H1 (cell line): ENCODE measurements around the gene GGT7.

Source experiments
- EGR1 ChIP-seq: IDR thresholded peaks from 2 replicates; pipeline ENCODE4 v1.6.1; 2011; ENCODE audit warnings: low read depth, low read length, borderline replicate concordance
- EP300 ChIP-seq, 2 experiments: IDR thresholded peaks; 1 replicate in 1 of 2; 2 replicates in 1 of 2; pipeline ENCODE4 v1.6.1; 2011 to 2012; ENCODE audit warnings: low read depth in 2 of 2, low read length in 2 of 2, mild to moderate bottlenecking in 2 of 2, borderline replicate concordance in 1 of 2, inconsistent platforms in 1 of 2, moderate library complexity in 1 of 2
- KDM5A ChIP-seq: fragments of 200-600 bp; IDR thresholded peaks from 2 replicates; pipeline ENCODE4 v1.7.1; 2012; ENCODE audit warnings: mild to moderate bottlenecking, low read length, inconsistent platforms, mixed read lengths
- NANOG ChIP-seq: IDR thresholded peaks from 2 replicates; pipeline ENCODE4 v1.6.1; 2011; ENCODE audit warnings: low read length, low read depth, mild to moderate bottlenecking, inconsistent platforms; ENCODE audit not compliant: insufficient read depth, poor library complexity, severe bottlenecking
- NRF1 ChIP-seq: IDR thresholded peaks from 2 replicates; pipeline ENCODE4 v1.6.1; 2011; ENCODE audit warnings: mild to moderate bottlenecking, low read depth, low read length, improper control_type of control experiment
- PHF8 ChIP-seq: fragments of 200-600 bp; sonication (generic); conservative IDR thresholded peaks from 2 replicates; pipeline ENCODE4 v1.7.1; 2012; ENCODE audit warnings: low read depth, mild to moderate bottlenecking, inconsistent platforms, low read length, moderate library complexity
- SP1 ChIP-seq: IDR thresholded peaks from 2 replicates; pipeline ENCODE4 v1.6.1; 2011; ENCODE audit warnings: low read depth, low read length
- YY1 ChIP-seq: IDR thresholded peaks from 2 replicates; pipeline ENCODE4 v1.6.1; 2011; ENCODE audit warnings: low read depth, mild to moderate bottlenecking, low read length
- TF ChIP-seq, protein P1 (sequence below), 3 experiments: IDR thresholded peaks; 1 replicate in 2 of 3; 2 replicates in 1 of 3; pipeline versions ENCODE4 v1.5.1 to v1.6.1; 2011; ENCODE audit warnings: low read length in 3 of 3, mild to moderate bottlenecking in 3 of 3, inconsistent platforms in 2 of 3, low read depth in 1 of 3, moderate library complexity in 1 of 3; ENCODE audit not compliant: insufficient read depth in 1 of 3; ENCODE audit errors: control extremely low read depth in 1 of 3
- TF ChIP-seq, protein P2 (sequence below): IDR thresholded peaks from 2 replicates; pipeline ENCODE4 v1.6.1; 2012; ENCODE audit warnings: inconsistent platforms

DNA sequence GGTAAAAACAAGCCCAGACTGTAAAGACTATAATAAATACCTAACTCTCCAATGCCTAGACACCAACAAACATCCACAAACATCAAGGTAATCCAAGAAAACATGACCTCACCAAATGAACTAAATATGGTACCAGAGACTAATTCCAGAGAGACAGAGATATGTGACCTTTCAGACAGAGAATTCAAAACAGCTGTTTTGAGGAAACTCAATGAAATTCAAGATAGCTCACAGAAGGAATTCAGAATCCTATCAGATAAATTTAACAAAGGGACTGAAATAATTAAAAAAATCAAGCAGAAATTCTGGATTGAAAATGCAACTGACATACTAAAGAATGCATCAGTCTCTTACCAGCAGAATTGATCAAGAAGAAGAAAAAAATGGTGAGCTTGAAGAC lies 73.8 kb downstream of the GGT7 start:
- no peak for TF ChIP-seq NRF1
- TF ChIP-seq, protein P1, sequence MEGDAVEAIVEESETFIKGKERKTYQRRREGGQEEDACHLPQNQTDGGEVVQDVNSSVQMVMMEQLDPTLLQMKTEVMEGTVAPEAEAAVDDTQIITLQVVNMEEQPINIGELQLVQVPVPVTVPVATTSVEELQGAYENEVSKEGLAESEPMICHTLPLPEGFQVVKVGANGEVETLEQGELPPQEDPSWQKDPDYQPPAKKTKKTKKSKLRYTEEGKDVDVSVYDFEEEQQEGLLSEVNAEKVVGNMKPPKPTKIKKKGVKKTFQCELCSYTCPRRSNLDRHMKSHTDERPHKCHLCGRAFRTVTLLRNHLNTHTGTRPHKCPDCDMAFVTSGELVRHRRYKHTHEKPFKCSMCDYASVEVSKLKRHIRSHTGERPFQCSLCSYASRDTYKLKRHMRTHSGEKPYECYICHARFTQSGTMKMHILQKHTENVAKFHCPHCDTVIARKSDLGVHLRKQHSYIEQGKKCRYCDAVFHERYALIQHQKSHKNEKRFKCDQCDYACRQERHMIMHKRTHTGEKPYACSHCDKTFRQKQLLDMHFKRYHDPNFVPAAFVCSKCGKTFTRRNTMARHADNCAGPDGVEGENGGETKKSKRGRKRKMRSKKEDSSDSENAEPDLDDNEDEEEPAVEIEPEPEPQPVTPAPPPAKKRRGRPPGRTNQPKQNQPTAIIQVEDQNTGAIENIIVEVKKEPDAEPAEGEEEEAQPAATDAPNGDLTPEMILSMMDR (IDR thresholded peaks at IDR 0.05; ENCODE audit: control extremely low read depth in 1 of 3, insufficient read depth in 1 of 3, low read depth in 1 of 3, low read length in 3 of 3), result no peak
- TF ChIP-seq SP1, result no peak
- TF ChIP-seq, protein P2, sequence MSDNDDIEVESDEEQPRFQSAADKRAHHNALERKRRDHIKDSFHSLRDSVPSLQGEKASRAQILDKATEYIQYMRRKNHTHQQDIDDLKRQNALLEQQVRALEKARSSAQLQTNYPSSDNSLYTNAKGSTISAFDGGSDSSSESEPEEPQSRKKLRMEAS, result no peak
- TF ChIP-seq PHF8, result no peak
- no peak for TF ChIP-seq NANOG
- TF ChIP-seq EGR1, result no peak
- TF ChIP-seq KDM5A, result no peak
- no peak for TF ChIP-seq YY1
- no peak for TF ChIP-seq EP300 (IDR thresholded peaks at IDR 0.05; ENCODE audit: borderline replicate concordance in 1 of 2, low read depth in 2 of 2, low read length in 2 of 2)
